Neural progenitor cell (in vitro differentiated cells): Measurements from ENCODE around the gene LRIG2. TPM values are rescaled to one million over a fixed set of nuclear protein-coding genes. Genes with fewer than 3 reads are reported as not detected.
"Not testable (repeated sequence)": the region's sequence is repeated elsewhere in the genome, so short reads cannot be mapped to it uniquely, and the experiment has no call there.

Experiments
- DNase-seq: peaks from one replicate; pipeline ENCODE4 v3.0.0-alpha.2; 2016; ENCODE audit warnings: low spot score
- H2AFZ ChIP-seq: fragments of 200-600 bp; sonication (generic); replicated peaks from 2 replicates; pipeline ENCODE4 v1.6.1; 2016; ENCODE audit warnings: antibody characterized with exemption
- H3F3A ChIP-seq: fragments of 200-600 bp; sonication (generic); 2 replicates; pipeline ENCODE4 v1.6.1; 2016; ENCODE audit warnings: antibody characterized with exemption, low read depth
- H3K27ac ChIP-seq: fragments of 200-600 bp; sonication (generic); 2 replicates; pipeline ENCODE4 v1.5.1; 2016; ENCODE audit warnings: mild to moderate bottlenecking
- H3K27me3 ChIP-seq: fragments of 200-600 bp; sonication (generic); 2 replicates; pipeline ENCODE4 v1.6.1; 2016; ENCODE audit warnings: mild to moderate bottlenecking, moderate library complexity
- H3K36me3 ChIP-seq: fragments of 200-600 bp; sonication (generic); 2 replicates; pipeline ENCODE4 v1.5.1; 2016
- H3K4me1 ChIP-seq: fragments of 200-600 bp; sonication (generic); 2 replicates; pipeline ENCODE4 v1.6.1; 2016; ENCODE audit warnings: mixed run types
- H3K4me2 ChIP-seq: fragments of 200-600 bp; sonication (generic); 2 replicates; pipeline ENCODE4 v1.6.1; 2016
- H3K4me3 ChIP-seq: fragments of 200-600 bp; sonication (generic); 2 replicates; pipeline ENCODE4 v1.5.1; 2016
- H3K79me2 ChIP-seq: fragments of 200-600 bp; sonication (generic); 2 replicates; pipeline ENCODE4 v1.6.1; 2016; ENCODE audit warnings: low read depth
- H3K9ac ChIP-seq: fragments of 200-600 bp; sonication (generic); 2 replicates; pipeline ENCODE4 v1.6.1; 2016
- H3K9me3 ChIP-seq: fragments of 200-600 bp; sonication (generic); 2 replicates; pipeline ENCODE4 v1.5.1; 2016; ENCODE audit warnings: low read depth
- H4K20me1 ChIP-seq: fragments of 200-600 bp; sonication (generic); 2 replicates; pipeline ENCODE4 v1.6.1; 2016; ENCODE audit warnings: low read depth
- H3K27ac Mint-ChIP-seq: 3 replicates; pipeline ENCODE4 v1.8.0; 2021; ENCODE audit warnings: mixed read lengths
- H3K27me3 Mint-ChIP-seq: 2 replicates; pipeline ENCODE4 v1.8.0; 2022; ENCODE audit warnings: low read depth, mild to moderate bottlenecking, inconsistent platforms, moderate library complexity, mixed read lengths; ENCODE audit not compliant: insufficient read depth
- H3K36me3 Mint-ChIP-seq: 3 replicates; pipeline ENCODE4 v1.8.0; 2021; ENCODE audit warnings: mixed read lengths
- H3K4me1 Mint-ChIP-seq: 3 replicates; pipeline ENCODE4 v1.8.0; 2021; ENCODE audit warnings: mixed read lengths
- H3K4me3 Mint-ChIP-seq: 3 replicates; pipeline ENCODE4 v1.8.0; 2021; ENCODE audit warnings: mild to moderate bottlenecking, moderate library complexity, mixed read lengths
- H3K9me3 Mint-ChIP-seq: 3 replicates; pipeline ENCODE4 v1.8.0; 2020; ENCODE audit warnings: mixed read lengths
- CTCF ChIP-seq: fragments of 200-600 bp; sonication (generic); IDR thresholded peaks from 2 replicates; pipeline ENCODE4 v1.5.1; 2017; ENCODE audit warnings: antibody characterized with exemption, mild to moderate bottlenecking
- EZH2 ChIP-seq: fragments of 200-600 bp; sonication (generic); IDR thresholded peaks from 2 replicates; pipeline ENCODE4 v1.6.1; 2017; ENCODE audit warnings: antibody characterized with exemption, mild to moderate bottlenecking, moderate library complexity
- EZH2phosphoT487 ChIP-seq: fragments of 200-600 bp; sonication (generic); IDR thresholded peaks from 2 replicates; pipeline ENCODE4 v1.6.1; 2017; ENCODE audit warnings: antibody characterized with exemption
- total RNA-seq: library from RNA; depleted of rRNA; stranded (reverse); fragments of >200 nt; gene quantifications from 2 replicates; pipeline ENCODE4 v1.2.3, GENCODE V29; 2015; ENCODE audit warnings: low replicate concordance

LRIG2 gene
- total RNA-seq, 1 donor from 2014 or later, result 24.4 TPM

- peaks cover 8% of the 10 kb centered on the region for H3K36me3 Mint-ChIP-seq
- DNase-seq, result peak; percentile 89
- peaks cover under 1% of the 10 kb centered on the region for H3K9me3 Mint-ChIP-seq
- no peaks in the 10 kb centered on the region for H3K9me3 ChIP-seq
- H3K4me1 Mint-ChIP-seq, result peaks cover 20% of the 10 kb centered on the region
- H3K27ac Mint-ChIP-seq, result peak overlapping the region; percentile 97
- peak overlapping the region; percentile 84 for H3K4me2 ChIP-seq
- H3K4me1 ChIP-seq, result no peaks in the 10 kb centered on the region
- peak overlapping the region; percentile 44 for H3K9ac ChIP-seq
- peaks cover 3% of the 10 kb centered on the region for H3K36me3 ChIP-seq
- peaks cover 52% of the 10 kb centered on the region for H3K79me2 ChIP-seq
- H3K27me3 Mint-ChIP-seq, result peaks cover 14% of the 10 kb centered on the region
- H3K27me3 ChIP-seq, result no peaks in the 10 kb centered on the region
- peaks cover 22% of the 10 kb centered on the region for H4K20me1 ChIP-seq
- peak overlapping the region; percentile 69 for H3K4me3 ChIP-seq
- H3K4me3 Mint-ChIP-seq, result peak overlapping the region; percentile 94
- TF ChIP-seq CTCF, result peak; percentile 61
- no peak for TF ChIP-seq EZH2
- TF ChIP-seq EZH2phosphoT487, result no peak
- peak overlapping the region; percentile 71 for H2AFZ ChIP-seq
- H3F3A ChIP-seq, result peaks cover 10% of the 10 kb centered on the region
- H3K27ac ChIP-seq, result peak overlapping the region; percentile 88
These were observed 517 bp downstream of the LRIG2 start for GRCh38 chr1:113073479-113073950.

GRCh38 chr1:113074237-113074636, 1.2 kb downstream of the LRIG2 start:
- peaks cover 14% of the 10 kb centered on the region for H3K27me3 Mint-ChIP-seq
- no peak overlapping the region for H3K27ac ChIP-seq
- no peak overlapping the region for H2AFZ ChIP-seq

GRCh38 chr1:113077978-113078377, 5.0 kb downstream of the LRIG2 start:
- not testable (repeated sequence) for H3K9me3 ChIP-seq, H3K4me3 ChIP-seq, H3F3A ChIP-seq, H3K4me3 Mint-ChIP-seq, H3K27me3 ChIP-seq, DNase-seq, H3K36me3 ChIP-seq, H3K4me2 ChIP-seq, H3K27ac ChIP-seq, H2AFZ ChIP-seq, H3K27ac Mint-ChIP-seq, H3K4me1 ChIP-seq, H3K9me3 Mint-ChIP-seq, H3K9ac ChIP-seq
- H3K27me3 Mint-ChIP-seq, result peaks cover 14% of the 10 kb centered on the region
- peaks cover 16% of the 10 kb centered on the region for H3K4me1 Mint-ChIP-seq
- H3K36me3 Mint-ChIP-seq, result peaks cover 21% of the 10 kb centered on the region
- peaks cover 97% of the 10 kb centered on the region for H3K79me2 ChIP-seq
- peaks cover 22% of the 10 kb centered on the region for H4K20me1 ChIP-seq

More at GRCh38 chr1:113074237-113074636, 1.2 kb downstream of the LRIG2 start:
- no peak for DNase-seq
- peak overlapping the region; percentile 44 for H3K9ac ChIP-seq
- H3K27ac Mint-ChIP-seq, result peak overlapping the region; percentile 97
- H3K4me2 ChIP-seq, result peak overlapping the region; percentile 84
- H3K4me1 ChIP-seq, result no peaks in the 10 kb centered on the region
- peak overlapping the region; percentile 69 for H3K4me3 ChIP-seq
- H3K4me3 Mint-ChIP-seq, result peak overlapping the region; percentile 94
- H3K9me3 Mint-ChIP-seq, result no peaks in the 10 kb centered on the region
- peaks cover 59% of the 10 kb centered on the region for H3K79me2 ChIP-seq
- no peak for TF ChIP-seq CTCF
- TF ChIP-seq EZH2, result no peak
- TF ChIP-seq EZH2phosphoT487, result no peak
- peaks cover 3% of the 10 kb centered on the region for H3K36me3 ChIP-seq
- H4K20me1 ChIP-seq, result peaks cover 22% of the 10 kb centered on the region
- H3K4me1 Mint-ChIP-seq, result peaks cover 20% of the 10 kb centered on the region
- peaks cover 10% of the 10 kb centered on the region for H3F3A ChIP-seq
- no peaks in the 10 kb centered on the region for H3K9me3 ChIP-seq
- H3K27me3 ChIP-seq, result no peaks in the 10 kb centered on the region
- H3K36me3 Mint-ChIP-seq, result peaks cover 8% of the 10 kb centered on the region

GRCh38 chr1:113086541-113086940, 13.5 kb downstream of the LRIG2 start:
- Histone ChIP-seq H3K9ac (no peak overlapping the region), H3K27ac (no peak overlapping the region), H3K27me3 (no peaks in the 10 kb centered on the region), H3K4me3 (no peak overlapping the region), H3K4me2 (no peak overlapping the region), H4K20me1 (peaks cover 49% of the 10 kb centered on the region), H3K4me1 (no peaks in the 10 kb centered on the region), H3F3A (peaks cover 2% of the 10 kb centered on the region), H3K9me3 (no peaks in the 10 kb centered on the region), H2AFZ (no peak overlapping the region), H3K36me3 (peaks cover 8% of the 10 kb centered on the region), H3K79me2 (peaks cover 96% of the 10 kb centered on the region)
- Mint-ChIP-seq H3K9me3 (peaks cover 4% of the 10 kb centered on the region), H3K36me3 (peaks cover 22% of the 10 kb centered on the region), H3K27me3 (peaks cover 4% of the 10 kb centered on the region), H3K27ac (no peak overlapping the region), H3K4me1 (peaks cover 6% of the 10 kb centered on the region), H3K4me3 (no peak overlapping the region)
- no peak for DNase-seq
- TF ChIP-seq EZH2 (no peak), CTCF (no peak)
